HG02852 (cell line): ENCODE results near the gene BCL2A1.
"Not testable (repeated sequence)": the region's sequence is repeated elsewhere in the genome, so short reads cannot be mapped to it uniquely, and the experiment has no call there.

Source experiments
- ATAC-seq: cut with Tn5 transposase; IDR thresholded peaks from one replicate; pipeline ENCODE4 v1.9.1; 2021; ENCODE audit warnings: mild to moderate bottlenecking, moderate library complexity; ENCODE audit not compliant: unreplicated experiment

The BCL2A1 gene

DNA sequence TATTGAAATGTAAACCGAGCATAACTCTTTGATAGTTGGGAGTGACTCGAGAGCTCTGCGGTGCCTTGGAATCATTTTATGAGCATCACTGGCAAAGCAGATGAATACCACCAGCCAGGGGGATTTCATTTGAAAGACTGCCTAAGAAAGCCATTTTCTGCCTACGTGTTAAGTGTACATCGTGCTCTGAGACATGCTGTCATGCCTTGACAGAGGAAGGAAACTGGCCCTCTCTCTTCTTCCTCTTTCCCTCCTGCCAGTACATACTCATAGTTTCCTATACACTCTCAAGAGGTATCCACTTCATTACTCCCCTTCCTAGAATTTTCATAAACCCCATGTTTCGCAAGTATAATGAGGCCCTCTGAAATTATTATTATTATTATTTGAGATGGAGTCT lies 8.8 kb downstream of the BCL2A1 start:
- no peak for ATAC-seq

DNA sequence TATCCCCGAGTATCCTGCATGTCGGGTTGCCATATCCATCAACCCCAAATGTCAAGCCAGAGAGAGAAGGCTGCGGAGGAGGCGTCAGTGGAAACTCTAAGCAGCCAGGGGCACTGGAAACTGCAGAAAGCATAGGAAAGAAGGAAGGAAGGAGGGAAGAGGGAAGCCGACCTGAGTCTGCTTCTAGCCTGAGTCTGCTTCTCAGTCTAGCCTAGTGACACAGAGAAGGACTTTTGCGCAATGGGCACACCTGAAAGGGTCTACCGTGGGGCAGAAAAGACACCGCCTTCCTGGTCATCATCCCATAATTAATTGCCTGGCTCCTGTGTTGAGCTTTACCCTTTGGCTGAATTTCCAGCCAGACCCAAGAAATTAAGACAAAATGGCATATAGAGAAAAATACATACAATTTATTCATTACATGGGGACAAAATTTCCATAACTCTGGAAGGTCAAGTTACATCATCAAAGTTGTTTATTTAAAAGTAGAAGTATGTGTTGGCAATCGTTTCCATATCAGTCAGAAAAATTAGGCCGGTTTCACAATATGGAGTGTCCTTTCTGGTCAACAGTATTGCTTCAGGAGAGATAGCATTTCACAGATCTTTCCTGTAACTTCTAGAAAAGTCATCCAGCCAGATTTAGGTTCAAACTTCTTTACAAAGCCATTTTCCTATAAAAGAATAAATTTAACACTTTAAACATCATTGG lies 10.3 kb downstream of the BCL2A1 start:
- no peak for ATAC-seq

DNA sequence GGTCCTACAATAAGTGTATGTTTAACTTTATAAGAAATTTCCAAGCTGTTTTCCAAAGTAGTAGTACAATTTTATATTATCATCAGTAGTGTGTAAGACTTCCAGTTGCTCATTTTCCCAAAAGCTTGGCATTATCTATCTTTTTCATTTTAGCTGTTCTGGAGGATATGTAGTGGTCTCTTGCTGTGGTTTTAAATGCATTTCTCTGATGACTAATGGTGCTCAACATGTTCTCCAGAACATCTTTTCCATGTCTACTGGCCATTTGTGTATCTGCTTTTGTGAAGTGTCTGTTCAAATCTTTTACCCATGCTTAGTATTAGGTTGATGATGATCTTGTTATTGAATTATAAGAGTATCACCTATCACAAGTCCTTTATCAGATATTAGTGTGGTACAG lies 13.3 kb downstream of the BCL2A1 start:
- no peak for ATAC-seq

DNA sequence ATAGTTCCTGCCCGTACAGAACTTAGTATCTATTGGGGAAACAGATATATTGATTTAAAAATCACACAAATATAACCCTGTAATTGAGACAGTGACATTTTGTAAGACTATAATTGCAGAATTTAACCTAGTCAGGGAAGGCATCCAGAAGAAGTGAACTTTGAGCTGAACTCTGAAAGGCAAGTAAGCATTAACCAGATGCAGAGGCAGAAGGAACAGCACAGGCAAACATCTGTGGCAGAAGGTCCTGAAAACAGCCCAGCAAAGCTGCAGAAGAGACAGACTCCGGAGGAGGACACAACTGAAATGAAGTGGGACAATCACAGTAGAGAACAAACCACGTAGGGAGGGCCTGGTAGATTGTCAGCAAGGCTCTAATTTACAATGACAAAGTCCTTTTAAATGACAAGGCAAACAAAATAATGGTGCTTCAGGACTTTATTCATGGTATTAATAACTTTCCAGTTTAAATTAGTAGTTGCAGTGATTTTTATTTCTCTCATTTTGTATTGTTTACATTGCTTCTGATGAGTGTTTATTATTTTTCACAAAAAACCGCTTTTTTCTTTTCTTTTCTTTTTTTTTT lies 14.5 kb downstream of the BCL2A1 start:
- no peak for ATAC-seq

DNA sequence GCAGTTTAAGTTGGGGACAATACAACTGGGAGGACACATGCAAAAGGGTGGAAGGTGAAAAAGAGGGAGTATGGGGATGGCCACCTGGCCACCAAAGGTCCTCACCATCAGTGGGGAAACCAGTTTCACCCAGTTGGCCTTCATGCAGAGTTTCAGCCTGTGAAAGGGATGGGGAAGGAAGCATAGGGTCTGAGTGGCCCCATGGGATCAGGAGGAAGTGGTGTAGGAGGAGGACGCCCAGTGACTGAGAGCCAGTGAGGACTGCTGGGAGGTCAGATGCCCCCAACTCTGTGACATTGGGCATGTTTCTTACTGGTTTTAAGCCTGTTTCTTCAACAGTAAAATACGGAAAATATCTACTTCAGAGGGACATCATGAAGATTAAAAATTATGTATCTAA lies 16.3 kb downstream of the BCL2A1 start:
- ATAC-seq, result no peak

DNA sequence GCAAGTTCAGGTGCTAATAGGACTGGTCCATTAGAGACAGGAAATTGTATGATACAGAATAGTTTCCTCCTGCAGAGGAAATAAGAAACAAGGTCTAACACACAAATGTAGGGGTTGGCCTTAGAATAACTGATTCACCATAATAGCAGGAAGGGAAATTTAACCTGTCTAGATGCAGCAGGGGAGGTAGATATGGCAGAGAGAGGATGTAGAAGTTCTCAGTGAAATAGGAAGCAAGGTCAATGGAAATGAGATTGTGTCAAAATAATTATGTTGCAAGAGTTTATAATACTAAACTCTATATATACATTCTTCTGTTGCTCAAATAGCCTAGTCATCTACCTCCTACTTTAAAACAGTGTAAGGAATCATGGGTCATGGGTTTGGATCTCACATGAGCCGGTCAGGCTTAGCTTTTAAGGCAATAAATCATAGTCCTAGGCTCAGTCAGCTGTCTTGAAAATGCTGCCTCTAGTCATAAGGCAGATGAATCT lies 17.0 kb downstream of the BCL2A1 start:
- no peak for ATAC-seq

DNA sequence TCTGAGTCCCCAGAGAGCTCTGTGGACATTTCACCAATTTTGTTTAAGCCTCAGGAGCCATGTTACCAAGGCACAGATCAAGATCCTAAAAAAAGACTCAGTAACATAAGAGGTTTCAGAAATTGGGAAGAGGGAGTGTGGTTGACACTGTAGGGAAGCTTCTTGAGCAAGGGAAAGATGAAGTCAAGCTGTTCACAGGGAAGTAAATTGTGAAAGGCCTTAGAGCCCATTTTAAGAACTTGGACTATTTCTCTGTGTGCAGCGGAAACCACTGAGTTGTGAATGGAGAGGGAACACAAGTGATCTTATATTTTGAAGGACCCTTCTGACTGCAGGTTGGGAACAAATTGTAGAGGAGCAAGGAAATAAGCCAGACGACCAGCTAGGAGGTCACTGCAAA lies 18.7 kb downstream of the BCL2A1 start:
- ATAC-seq, result no peak

DNA sequence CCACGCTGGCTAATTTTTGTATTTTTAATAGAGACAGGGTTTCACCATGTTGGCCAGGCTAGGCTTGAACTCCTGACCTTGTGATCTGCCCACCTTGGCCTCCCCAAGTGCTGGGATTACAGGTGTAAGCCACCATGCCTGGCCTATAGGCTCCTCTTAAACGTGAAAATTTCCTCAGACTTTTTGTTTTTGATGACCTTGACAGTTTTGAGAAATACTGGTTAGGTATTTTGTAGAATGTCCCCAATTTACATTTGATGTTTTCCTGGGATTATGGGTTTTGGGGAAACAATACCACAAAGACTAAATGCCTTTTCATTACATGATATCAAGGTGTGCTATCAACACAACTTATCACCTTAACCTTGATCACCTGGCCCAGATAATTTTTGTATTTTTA lies 20.7 kb downstream of the BCL2A1 start:
- no peak for ATAC-seq

DNA sequence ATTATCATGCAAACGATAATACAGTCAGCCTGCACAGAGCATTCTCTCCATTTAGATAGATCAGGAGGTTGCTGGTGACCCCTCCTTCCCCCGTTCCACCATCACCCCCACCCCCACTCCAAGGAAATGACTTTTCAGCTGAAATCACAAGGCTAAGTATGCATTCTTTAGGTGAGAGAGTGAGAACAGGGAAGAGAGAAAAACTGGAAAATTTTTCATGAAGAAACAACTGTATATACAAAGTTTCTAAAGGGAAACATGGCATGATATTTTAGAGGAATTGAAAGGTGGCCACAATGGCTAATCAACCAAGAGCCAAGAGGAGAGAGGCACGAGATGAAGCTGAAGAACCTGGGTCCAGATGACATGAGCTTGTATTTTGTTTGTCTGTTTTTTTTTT lies 22.2 kb downstream of the BCL2A1 start:
- no peak for ATAC-seq

DNA sequence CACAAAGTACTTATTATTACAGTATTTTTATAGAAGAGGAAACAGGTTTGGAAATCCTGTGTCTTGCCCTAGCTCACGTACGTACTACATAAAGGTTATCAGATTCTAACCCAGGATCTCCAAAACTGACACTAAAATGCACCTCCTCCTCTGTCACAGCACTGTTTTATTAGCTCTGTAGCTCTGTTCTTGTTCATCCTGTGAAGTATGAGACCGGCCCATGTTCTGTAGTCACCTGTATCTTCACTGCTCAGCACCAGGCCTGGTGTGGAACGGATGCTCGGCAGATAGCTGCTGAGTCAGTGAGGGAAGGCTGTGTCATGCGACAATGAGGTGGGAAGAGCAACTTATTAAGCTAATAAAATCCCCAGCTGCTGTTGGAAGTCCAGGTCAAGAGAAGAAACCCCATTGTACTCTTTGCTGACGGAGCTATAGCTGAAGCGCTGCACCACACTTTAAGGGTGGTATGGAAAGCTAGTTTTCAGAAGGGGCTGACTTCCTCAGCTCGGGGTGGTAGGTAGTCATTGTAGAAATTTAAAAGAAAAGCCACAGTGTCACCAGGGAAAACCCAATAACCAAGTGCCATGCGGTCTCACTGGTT lies 22.8 kb downstream of the BCL2A1 start:
- ATAC-seq, result no peak

DNA sequence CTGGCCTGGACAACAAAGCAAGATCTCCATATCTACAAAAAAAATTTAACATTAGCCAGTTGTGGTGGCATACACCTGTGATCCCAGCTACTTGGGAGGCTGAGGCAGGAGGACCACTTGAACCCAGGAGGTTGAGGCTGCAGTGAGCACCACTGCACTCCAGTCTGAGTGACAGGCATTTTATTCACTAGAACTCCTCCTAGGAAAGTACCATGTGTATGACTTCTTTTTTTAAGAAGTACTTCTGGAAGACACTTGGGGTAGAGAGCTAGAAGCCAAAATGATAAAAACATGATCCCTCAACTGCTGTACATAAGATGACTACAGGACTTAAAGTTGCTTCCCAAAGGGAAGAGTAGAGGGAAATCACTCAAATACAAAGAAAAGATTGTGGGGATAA lies 24.0 kb downstream of the BCL2A1 start:
- ATAC-seq, result no peak

DNA sequence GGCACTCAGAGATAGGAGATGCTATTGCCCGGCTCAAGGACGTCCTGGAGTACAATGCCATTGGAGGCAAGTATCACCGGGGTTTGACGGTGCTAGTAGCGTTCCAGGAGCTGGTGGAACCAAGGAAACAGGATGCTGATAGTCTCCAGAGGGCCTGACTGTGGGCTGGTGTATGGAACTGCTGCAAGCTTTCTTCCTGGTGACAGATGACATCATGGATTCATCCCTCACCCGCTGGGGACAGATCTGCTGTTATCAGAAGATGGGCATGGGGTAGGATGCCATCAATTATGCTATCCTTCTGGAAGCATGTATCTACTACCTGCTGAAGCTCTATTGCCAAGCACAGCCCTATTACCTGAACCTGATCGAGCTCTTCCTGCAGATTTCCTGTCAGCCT lies 26.4 kb downstream of the BCL2A1 start:
- no peak for ATAC-seq

DNA sequence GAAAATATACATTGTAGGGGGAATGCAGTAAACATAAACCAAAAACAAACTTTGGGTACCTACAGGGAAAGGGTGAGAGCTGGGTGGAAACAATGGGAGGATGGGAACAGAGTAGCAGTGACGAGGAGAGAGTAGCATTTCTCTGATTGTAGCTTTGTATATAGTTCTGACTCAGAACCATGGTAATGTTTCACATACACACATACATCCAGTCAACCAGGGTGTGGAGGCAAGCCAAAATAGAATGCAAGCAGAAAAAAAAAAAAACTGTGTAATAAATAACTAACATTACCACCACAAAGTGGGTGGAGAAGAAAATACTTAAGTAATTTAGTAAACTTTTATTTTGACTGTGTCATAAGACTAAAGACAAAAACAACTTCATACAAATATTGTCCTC lies 27.2 kb downstream of the BCL2A1 start:
- ATAC-seq, result peak; percentile 80

DNA sequence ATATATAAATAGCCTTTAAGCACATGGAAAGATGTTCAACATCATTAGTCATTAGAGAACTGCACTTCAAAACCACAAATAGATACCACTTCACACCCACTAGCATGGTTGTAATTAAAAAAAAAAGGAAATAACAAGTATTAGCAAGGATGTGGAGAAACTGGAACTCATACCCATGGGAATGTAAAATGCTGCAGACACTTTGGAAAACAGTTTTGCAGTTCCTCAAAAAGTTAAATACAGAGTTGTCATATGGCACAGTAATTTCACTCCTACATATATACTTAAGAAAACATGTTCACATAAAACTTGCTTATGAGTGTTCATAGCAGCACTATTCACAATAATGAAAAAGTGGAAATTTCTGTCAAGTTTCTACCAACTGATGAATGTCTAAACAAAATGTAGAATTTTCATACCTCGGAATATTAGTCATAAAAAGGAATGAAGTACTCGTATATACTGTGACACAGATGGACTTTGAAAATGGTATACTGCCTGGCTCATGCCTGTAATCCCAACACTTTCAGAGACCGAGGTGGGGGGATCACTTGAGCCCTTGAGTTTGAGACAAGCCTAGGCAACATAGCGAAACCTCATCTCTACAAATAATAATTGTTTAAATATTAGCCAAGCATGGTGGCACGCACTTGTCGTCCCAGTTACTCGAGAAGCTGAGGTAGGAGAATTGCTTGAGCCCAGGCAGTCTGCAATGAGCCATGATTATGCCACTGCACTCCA lies 28.1 kb downstream of the BCL2A1 start:
- ATAC-seq, result no peak

DNA sequence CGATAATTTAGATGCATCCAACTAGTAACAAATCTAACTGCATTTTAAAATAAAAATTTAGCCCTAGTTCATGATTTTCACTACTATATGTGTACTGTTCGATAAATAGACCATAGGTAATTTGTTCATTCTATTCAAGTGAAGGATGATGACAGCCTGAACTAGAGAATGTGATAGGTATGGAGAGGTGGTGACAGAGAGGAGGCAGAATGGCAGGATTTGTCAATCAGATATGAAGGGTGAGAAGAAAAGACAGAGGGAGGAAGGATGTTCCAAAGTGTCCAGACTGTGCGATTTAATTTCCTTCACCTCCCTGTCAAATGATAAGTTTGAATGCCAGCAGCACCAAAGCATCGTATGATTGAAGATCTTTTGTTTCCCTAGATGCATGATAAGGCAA lies 31.6 kb downstream of the BCL2A1 start:
- no peak for ATAC-seq

DNA sequence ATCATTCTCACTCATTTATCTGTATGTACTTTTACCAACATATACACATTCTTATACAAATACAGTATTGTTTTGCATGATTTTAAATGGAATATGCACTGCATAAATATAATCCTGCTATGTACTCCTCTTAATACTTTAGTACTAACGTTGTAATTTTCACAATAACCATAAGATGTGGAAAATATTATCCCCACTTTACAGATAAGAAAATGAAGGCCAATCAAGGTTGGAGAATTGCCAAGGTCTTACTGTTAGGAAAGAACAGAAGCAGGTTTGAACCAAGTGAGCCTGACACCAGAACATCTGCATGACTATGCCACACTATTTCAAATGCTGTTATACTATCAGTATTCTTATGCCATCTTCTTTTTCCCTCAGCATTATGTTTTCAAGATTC lies 32.9 kb downstream of the BCL2A1 start:
- no peak for ATAC-seq

DNA sequence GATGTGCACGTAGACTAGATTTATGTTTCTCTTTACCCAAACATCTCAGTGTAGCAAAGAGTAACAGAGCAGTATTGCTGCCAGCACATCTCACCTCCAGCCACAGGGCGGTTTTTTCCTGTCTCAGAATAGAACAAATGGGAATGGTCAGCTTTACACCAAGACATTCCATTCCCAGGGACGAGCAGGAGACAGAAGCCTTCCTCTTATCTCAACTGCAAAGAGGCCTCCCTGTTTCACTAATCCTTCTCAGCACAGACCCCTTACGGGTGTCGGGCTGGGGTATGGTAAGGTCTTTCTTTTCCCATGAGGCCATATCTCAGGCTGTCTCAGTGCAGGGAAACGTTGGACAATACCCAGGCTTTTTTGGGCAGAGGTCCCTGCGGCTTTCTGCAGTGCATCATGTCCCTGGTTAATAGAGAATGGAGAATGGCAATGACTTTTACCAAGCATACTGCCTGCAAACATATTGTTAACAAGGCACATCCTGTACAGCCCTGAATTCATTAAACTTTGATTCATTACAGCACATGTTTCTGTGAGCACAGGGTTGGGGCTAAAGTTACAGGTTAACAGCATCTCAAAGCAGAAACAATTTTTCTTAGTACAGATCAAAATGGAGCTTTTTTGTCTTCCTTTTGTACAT lies 35.3 kb downstream of the BCL2A1 start:
- not testable (repeated sequence) for ATAC-seq

DNA sequence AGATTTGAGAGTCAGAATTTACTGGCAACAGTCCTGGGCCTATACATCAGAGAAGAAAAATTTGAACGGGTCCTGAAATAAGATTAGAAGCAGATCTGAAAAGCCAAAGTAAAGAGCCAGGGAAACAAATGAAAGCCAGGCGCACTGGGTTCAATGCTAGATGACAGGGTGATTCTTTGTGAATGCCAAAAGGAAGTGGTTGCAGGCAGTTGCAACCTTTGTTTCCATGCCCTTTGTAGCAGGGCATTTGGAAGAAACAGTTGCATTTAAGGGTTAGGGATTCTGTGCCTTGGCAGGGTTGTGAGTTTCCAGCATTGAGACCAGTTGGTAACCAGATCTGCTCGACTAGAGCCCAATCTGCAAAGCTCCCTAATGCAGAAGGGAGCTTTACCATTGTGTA lies 37.8 kb downstream of the BCL2A1 start:
- ATAC-seq, result no peak

DNA sequence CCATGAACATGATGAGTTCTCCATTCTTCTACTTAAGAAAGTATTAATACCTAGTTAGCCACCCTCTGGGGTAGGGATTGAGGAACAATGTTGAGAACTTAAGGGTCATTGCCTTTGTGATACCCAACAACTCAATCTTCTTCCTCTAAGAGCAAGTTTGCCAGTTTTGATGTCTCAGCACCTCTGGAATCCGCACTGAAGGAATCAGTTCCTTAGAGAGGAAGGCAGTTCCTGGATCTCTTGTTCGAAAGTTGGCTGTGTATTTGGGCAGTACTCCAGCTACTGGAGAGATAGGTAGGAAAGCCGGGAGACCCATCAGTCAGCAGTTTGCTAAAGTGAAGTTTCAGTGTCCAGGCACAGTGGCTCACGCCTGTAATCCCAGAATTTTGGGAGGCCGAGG lies 38.5 kb downstream of the BCL2A1 start:
- no peak for ATAC-seq

DNA sequence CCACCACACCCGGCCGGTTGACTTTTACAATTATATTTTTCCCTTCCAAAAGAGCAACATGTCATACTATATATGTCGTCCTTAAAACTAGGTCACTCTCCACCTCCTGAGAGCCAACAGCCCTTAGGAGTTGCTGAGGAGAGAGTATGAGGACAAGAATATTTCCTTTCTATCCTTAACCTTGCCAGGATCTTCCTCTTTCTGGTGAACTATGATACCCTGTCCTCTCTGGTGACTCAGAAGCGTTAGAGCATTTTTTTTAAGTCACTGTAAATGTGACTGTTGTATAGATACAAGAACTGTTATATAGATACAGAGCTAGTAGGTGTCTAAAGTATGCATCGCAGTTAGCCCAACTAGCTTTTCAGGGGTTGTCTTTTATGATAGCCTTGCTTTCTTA lies 40.5 kb downstream of the BCL2A1 start:
- no peak for ATAC-seq

DNA sequence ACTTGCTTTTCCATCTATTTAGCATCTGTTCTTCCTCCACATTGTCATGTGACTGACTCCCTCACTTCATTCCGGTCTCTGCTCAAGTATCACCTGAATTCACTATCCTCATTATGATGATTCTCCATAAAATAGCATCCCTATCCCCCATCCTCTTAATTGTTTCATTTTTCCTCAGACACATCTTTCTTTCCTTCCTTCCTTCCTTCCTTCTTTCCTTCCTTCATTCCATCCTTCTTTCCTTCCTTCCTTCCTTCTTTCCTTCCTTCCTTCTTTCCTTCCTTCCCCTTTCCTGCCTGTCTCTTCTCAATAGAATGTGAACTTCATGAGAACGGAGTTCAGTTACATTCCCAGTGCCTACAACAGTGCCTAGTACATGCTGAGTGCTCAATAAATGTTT lies 41.6 kb downstream of the BCL2A1 start:
- ATAC-seq, result no peak
